Right lobe of liver (tissue), 4 donors: ENCODE data around the gene SLC39A11.
"Not testable (repeated sequence)": the region's sequence is repeated elsewhere in the genome, so short reads cannot be mapped to it uniquely, and the experiment has no call there.

Experiments used
- POLR2A ChIP-seq: fragments of 450-650 bp; IDR thresholded peaks from one replicate; pipeline ENCODE4 v1.6.1; 2017; ENCODE audit warnings: antibody characterized with exemption, mild to moderate bottlenecking
- TF ChIP-seq, protein P1 (sequence below), 4 donors: fragments of 200-600 bp in 3 of 4; fragments of 450-650 bp in 1 of 4; IDR thresholded peaks; one replicate each; pipeline versions ENCODE4 v1.5.1 to v1.8.0; 2016 to 2022; ENCODE audit warnings: antibody characterized with exemption in 4 of 4, mild to moderate bottlenecking in 2 of 4
- donor health status: DM: no; HTN: no; CAD: no.
- donor health status: DM: no; HTN: no; CAD: no.
- donor health status: DM: no; HTN: yes; CAD: no.

DNA sequence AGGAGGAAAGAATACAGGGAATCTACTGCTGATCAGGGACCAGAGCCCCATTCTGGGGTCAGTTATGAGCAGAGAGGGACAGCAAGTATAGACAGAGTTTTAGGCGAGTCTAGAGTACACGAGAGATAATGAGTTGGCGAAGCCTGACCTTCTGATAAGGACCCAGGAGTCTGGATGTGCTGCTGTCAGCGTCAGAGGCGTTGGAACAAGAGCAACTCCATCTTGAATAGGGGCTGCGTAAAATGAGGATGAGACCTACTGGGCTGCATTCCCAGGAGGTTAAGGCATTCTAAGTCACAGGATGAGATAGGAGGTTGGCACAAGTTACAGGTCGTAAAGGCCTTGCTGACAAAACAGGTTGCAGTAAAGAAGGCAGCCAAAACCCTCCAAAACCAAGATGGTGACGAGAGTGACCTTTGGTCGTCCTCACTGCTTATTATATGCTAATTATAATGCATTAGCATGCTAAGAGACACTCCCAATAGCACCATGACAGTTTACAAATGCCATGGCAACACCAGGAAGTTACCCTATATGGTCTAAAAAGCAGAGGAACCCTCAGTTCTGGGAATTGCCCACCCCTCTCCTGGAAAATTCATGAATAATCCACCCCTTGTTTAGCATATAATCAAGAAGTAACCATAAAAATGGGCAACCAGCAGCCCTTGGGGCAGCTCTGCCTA is 330.5 kb downstream of the SLC39A11 start:
- not testable (repeated sequence) for TF ChIP-seq POLR2A
- TF ChIP-seq, protein P1, sequence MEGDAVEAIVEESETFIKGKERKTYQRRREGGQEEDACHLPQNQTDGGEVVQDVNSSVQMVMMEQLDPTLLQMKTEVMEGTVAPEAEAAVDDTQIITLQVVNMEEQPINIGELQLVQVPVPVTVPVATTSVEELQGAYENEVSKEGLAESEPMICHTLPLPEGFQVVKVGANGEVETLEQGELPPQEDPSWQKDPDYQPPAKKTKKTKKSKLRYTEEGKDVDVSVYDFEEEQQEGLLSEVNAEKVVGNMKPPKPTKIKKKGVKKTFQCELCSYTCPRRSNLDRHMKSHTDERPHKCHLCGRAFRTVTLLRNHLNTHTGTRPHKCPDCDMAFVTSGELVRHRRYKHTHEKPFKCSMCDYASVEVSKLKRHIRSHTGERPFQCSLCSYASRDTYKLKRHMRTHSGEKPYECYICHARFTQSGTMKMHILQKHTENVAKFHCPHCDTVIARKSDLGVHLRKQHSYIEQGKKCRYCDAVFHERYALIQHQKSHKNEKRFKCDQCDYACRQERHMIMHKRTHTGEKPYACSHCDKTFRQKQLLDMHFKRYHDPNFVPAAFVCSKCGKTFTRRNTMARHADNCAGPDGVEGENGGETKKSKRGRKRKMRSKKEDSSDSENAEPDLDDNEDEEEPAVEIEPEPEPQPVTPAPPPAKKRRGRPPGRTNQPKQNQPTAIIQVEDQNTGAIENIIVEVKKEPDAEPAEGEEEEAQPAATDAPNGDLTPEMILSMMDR (IDR thresholded peaks at IDR 0.05), result not testable (repeated sequence)
